Endothelial cell of umbilical vein (primary cell): ENCODE data around the gene SLC41A3. TPM values are rescaled to one million over a fixed set of nuclear protein-coding genes. Genes with fewer than 3 reads are reported as not detected.

Source experiments
- BruUV-seq: library from RNA; stranded (reverse); fragments of 400-500 nt; replicated peaks from 2 replicates; lab custom pipeline; 2021; lab: Mats Ljungman, UMichigan
- CTCF ChIA-PET: fragments of 300-600, 350-600 bp; sonication (Branson Sonifier 250); formaldehyde crosslinking; loops from one replicate; lab custom pipeline; 2021; ENCODE audit warnings: antibody characterized with exemption, inconsistent platforms; lab: Charles Lee
- POLR2A ChIA-PET: fragments of 300-600, 350-600 bp; sonication (Branson Sonifier 250); formaldehyde crosslinking; loops from one replicate; lab custom pipeline; 2021; ENCODE audit warnings: antibody characterized with exemption, inconsistent platforms; lab: Charles Lee
- DNase-seq: peaks from one replicate; pipeline ENCODE4 v3.0.0-alpha.2; 2011; ENCODE audit warnings: low read depth, low spot score
- FAIRE-seq: peaks from 2 replicates; lab custom pipeline; 2011; peaks lifted over from hg19 to GRCh38; lab: Jason Lieb, UNC
- H2AFZ ChIP-seq: 2 replicates; pipeline ENCODE4 v1.6.0; 2012; ENCODE audit warnings: low read depth, low read length, control low read depth, inconsistent platforms
- H3K27ac ChIP-seq: 2 replicates; pipeline ENCODE4 v1.5.1; 2011; ENCODE audit warnings: low read depth, mild to moderate bottlenecking, control low read depth, low read length, moderate library complexity; ENCODE audit not compliant: insufficient read depth
- H3K27me3 ChIP-seq, 2 experiments: 2 replicates each; pipeline versions ENCODE4 v1.6.0 to v1.6.1; 2011; ENCODE audit warnings: low read length in 2 of 2, mixed read lengths in 1 of 2; ENCODE audit not compliant: control insufficient read depth in 2 of 2, insufficient read depth in 2 of 2
- H3K36me3 ChIP-seq, 2 experiments: 2 replicates in 1 of 2; 3 replicates in 1 of 2; pipeline ENCODE4 v1.5.1; 2011; ENCODE audit warnings: low read length in 2 of 2, mild to moderate bottlenecking in 1 of 2, moderate library complexity in 1 of 2; ENCODE audit not compliant: control insufficient read depth in 2 of 2, insufficient read depth in 2 of 2; ENCODE audit errors: extremely low read depth in 1 of 2
- H3K4me1 ChIP-seq: 3 replicates; pipeline ENCODE4 v1.5.1; 2011; ENCODE audit warnings: mild to moderate bottlenecking, low read length; ENCODE audit not compliant: control insufficient read depth, insufficient read depth; ENCODE audit errors: extremely low read depth
- H3K4me2 ChIP-seq: 2 replicates; pipeline ENCODE4 v1.6.1; 2011; ENCODE audit warnings: low read length, control low read depth, mixed read lengths; ENCODE audit not compliant: insufficient read depth
- H3K4me3 ChIP-seq, 3 experiments: fragments of 200-600 bp in 1 of 3; sonication (generic), shearing (Covaris generic) in 1 of 3; replicated peaks in 1 of 3; 2 replicates each; pipeline ENCODE4 v1.5.1; 2011 to 2016; ENCODE audit warnings: control low read depth in 3 of 3, low read length in 3 of 3, mild to moderate bottlenecking in 2 of 3, inconsistent platforms in 1 of 3, low read depth in 1 of 3, moderate library complexity in 1 of 3; ENCODE audit not compliant: insufficient read depth in 1 of 3
- H3K79me2 ChIP-seq: 2 replicates; pipeline ENCODE4 v1.6.0; 2012; ENCODE audit warnings: low read length, inconsistent platforms; ENCODE audit not compliant: control insufficient read depth, insufficient read depth
- H3K9ac ChIP-seq: replicated peaks from 2 replicates; pipeline ENCODE3; 2011; ENCODE audit warnings: low read length, control low read depth; ENCODE audit not compliant: insufficient read depth; ENCODE audit errors: extremely low read depth
- H3K9me1 ChIP-seq: replicated peaks from 3 replicates; pipeline ENCODE4 v1.6.0; 2011; ENCODE audit warnings: mild to moderate bottlenecking, low read length; ENCODE audit not compliant: control insufficient read depth, insufficient read depth; ENCODE audit errors: extremely low read depth
- H3K9me3 ChIP-seq: replicated peaks from 2 replicates; pipeline ENCODE4 v1.5.1; 2012; ENCODE audit warnings: low read length, inconsistent platforms; ENCODE audit not compliant: control insufficient read depth, insufficient read depth
- H4K20me1 ChIP-seq: replicated peaks from 2 replicates; pipeline ENCODE3; 2011; ENCODE audit warnings: mild to moderate bottlenecking, low read length; ENCODE audit not compliant: control insufficient read depth, insufficient read depth; ENCODE audit errors: extremely low read depth
- EZH2 ChIP-seq: IDR thresholded peaks from 2 replicates; pipeline ENCODE4 v1.6.1; 2012; ENCODE audit warnings: borderline replicate concordance, low read depth, mild to moderate bottlenecking, moderate library complexity, low read length, inconsistent platforms; ENCODE audit not compliant: severe bottlenecking
- FOS ChIP-seq: IDR thresholded peaks from 2 replicates; pipeline ENCODE4 v1.6.1; 2011; ENCODE audit warnings: mild to moderate bottlenecking, low read length, moderate library complexity, borderline replicate concordance; ENCODE audit not compliant: insufficient read depth
- GATA2 ChIP-seq: IDR thresholded peaks from 2 replicates; pipeline ENCODE4 v1.7.0; 2011; ENCODE audit warnings: low read depth, mild to moderate bottlenecking, moderate library complexity, mixed read lengths, low read length; ENCODE audit not compliant: insufficient read length, insufficient read depth
- JUN ChIP-seq: IDR thresholded peaks from 2 replicates; pipeline ENCODE4 v1.6.1; 2011; ENCODE audit warnings: borderline replicate concordance, low read depth; ENCODE audit not compliant: insufficient read length, insufficient read depth
- MYC ChIP-seq: IDR thresholded peaks from one replicate; pipeline ENCODE4 v1.6.1; 2011; ENCODE audit warnings: mild to moderate bottlenecking, low read depth, low read length
- POLR2A ChIP-seq: IDR thresholded peaks from 2 replicates; pipeline ENCODE4 v1.6.1; 2012; ENCODE audit warnings: low read depth, mild to moderate bottlenecking, control low read depth, low read length
- POLR2AphosphoS5 ChIP-seq: IDR thresholded peaks from 2 replicates; pipeline ENCODE4 v1.6.1; 2012; ENCODE audit warnings: low read depth, mild to moderate bottlenecking, control low read depth, low read length, moderate library complexity; ENCODE audit not compliant: insufficient read depth
- dilution Hi-C: fragments of 300-500 bp; cut with MboI; formaldehyde crosslinking; loops from one replicate; pipeline ENCODE4 v1.15.0; 2019; ENCODE audit warnings: low sequenced_read_pairs; ENCODE audit not compliant: extremely low pct_ligation_motif_present
- intact Hi-C: fragments of 100-400 bp; cut with micrococcal nuclease; formaldehyde crosslinking; loops from one replicate; pipeline ENCODE4 v1.10.0; 2022
- polyA plus RNA-seq, 4 experiments: library from polyadenylated mRNA; depleted of rRNA in 3 of 4; stranded (reverse) in 3 of 4; unstranded in 1 of 4; fragments of >200 nt; gene quantifications; 2 replicates each; pipeline versions ENCODE4 v1.2.1 to v1.2.3, GENCODE V29; 2011 to 2012; ENCODE audit warnings: missing spikeins in 1 of 4
- total RNA-seq: library from RNA; stranded (reverse); gene quantifications from 2 replicates; pipeline ENCODE4 v1.2.3, GENCODE V29; 2021
- TF ChIP-seq, protein P1 (sequence below), 2 donors: IDR thresholded peaks; 1 replicate in 1 of 2; 2 replicates in 1 of 2; pipeline ENCODE4 v1.5.1; 2011; ENCODE audit warnings: low read length in 2 of 2, mild to moderate bottlenecking in 2 of 2, moderate library complexity in 2 of 2, control low read depth in 1 of 2, inconsistent platforms in 1 of 2, low read depth in 1 of 2; ENCODE audit not compliant: insufficient read depth in 1 of 2; ENCODE audit errors: extremely low read depth in 1 of 2
- TF ChIP-seq, protein P2 (sequence below): IDR thresholded peaks from 2 replicates; pipeline ENCODE4 v1.6.1; 2011; ENCODE audit not compliant: insufficient read depth, insufficient read length

SLC41A3 gene
- total and polyA plus RNA-seq, 2 donors (not counting 3 experiments of a cell fraction or from before 2014, with no cell fraction given) = 52.5 to 118 TPM

DNA sequence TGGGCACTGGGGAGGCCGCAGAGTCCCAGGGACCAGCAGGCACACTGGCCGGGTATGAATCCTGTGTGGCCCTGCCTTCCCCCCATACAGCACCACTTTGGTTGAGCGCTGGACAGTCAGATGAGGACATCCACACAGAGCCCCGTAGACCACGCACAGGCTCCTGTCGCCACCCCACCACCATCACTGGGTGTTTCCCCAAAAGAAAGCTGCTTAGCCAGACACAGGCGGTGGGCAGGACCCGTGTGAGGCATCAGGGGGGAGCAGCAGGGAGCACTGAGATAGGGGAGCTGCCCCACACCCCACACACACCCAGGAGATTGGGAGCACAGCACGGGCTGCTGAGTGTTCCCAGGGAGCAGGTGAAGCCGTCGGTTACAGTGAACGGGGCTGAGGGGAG, 42.4 kb upstream of the SLC41A3 start:
- dilution Hi-C loops (no loop called here), intact Hi-C loops (no loop called here)
- TF ChIP-seq FOS = no peak
- TF ChIP-seq, protein P1, sequence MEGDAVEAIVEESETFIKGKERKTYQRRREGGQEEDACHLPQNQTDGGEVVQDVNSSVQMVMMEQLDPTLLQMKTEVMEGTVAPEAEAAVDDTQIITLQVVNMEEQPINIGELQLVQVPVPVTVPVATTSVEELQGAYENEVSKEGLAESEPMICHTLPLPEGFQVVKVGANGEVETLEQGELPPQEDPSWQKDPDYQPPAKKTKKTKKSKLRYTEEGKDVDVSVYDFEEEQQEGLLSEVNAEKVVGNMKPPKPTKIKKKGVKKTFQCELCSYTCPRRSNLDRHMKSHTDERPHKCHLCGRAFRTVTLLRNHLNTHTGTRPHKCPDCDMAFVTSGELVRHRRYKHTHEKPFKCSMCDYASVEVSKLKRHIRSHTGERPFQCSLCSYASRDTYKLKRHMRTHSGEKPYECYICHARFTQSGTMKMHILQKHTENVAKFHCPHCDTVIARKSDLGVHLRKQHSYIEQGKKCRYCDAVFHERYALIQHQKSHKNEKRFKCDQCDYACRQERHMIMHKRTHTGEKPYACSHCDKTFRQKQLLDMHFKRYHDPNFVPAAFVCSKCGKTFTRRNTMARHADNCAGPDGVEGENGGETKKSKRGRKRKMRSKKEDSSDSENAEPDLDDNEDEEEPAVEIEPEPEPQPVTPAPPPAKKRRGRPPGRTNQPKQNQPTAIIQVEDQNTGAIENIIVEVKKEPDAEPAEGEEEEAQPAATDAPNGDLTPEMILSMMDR (IDR thresholded peaks at IDR 0.05; ENCODE audit: extremely low read depth in 1 of 2, insufficient read depth in 1 of 2, low read depth in 1 of 2, low read length in 2 of 2) = no peak
- no peak for TF ChIP-seq EZH2
- no peak for TF ChIP-seq MYC
- TF ChIP-seq JUN = no peak
- no peak for TF ChIP-seq GATA2
- TF ChIP-seq POLR2A = no peak
- no peak for TF ChIP-seq POLR2AphosphoS5
- TF ChIP-seq, protein P2, sequence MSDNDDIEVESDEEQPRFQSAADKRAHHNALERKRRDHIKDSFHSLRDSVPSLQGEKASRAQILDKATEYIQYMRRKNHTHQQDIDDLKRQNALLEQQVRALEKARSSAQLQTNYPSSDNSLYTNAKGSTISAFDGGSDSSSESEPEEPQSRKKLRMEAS = no peak
- Histone ChIP-seq H3K27me3 (peaks cover 1 to 4% of the 10 kb centered on the region in 2 experiments), H4K20me1 (no peaks in the 10 kb centered on the region), H3K9me3 (no peaks in the 10 kb centered on the region), H3K4me3 (no peak overlapping the region), H3K36me3 (no peaks in the 10 kb centered on the region), H2AFZ (no peak overlapping the region), H3K4me1 (peaks cover 11% of the 10 kb centered on the region), H3K27ac (no peak overlapping the region), H3K9ac (no peak overlapping the region), H3K9me1 (no peaks in the 10 kb centered on the region), H3K4me2 (no peak overlapping the region), H3K79me2 (no peaks in the 10 kb centered on the region)
- no peak for DNase-seq
- ChIA-PET POLR2A (no interaction called here), CTCF (interaction anchor here (0.6 to 1.2 kb wide), 2 partner anchors 10 to 72 kb away, joined by 3 to 4 read pairs; no protein-coding TSS in a partner anchor)
- FAIRE-seq = no peak
- no TSS peak for BruUV-seq
